ENCODE data around the gene SOHLH1.

DNA sequence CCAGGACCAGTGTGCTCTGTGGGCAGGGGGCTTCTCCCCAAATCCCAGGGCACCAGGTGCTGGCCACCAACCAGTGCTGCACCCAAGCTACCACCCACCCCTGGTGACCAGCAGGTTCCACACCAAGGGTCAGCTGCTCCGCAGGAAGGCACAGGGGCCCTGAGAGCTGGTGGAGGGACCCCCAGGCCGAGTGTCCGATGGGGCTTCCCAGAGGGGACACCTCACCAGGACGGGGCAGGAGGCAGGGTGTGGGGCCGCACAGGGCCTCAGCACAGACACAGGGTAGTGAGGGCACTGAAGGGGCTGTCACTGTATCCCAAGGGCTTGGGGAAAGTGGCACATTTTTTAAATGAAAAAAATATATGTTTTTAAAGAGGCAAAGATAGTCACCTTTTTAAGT is 18.1 kb downstream of the SOHLH1 start:
- TF ChIP-seq, protein P1, sequence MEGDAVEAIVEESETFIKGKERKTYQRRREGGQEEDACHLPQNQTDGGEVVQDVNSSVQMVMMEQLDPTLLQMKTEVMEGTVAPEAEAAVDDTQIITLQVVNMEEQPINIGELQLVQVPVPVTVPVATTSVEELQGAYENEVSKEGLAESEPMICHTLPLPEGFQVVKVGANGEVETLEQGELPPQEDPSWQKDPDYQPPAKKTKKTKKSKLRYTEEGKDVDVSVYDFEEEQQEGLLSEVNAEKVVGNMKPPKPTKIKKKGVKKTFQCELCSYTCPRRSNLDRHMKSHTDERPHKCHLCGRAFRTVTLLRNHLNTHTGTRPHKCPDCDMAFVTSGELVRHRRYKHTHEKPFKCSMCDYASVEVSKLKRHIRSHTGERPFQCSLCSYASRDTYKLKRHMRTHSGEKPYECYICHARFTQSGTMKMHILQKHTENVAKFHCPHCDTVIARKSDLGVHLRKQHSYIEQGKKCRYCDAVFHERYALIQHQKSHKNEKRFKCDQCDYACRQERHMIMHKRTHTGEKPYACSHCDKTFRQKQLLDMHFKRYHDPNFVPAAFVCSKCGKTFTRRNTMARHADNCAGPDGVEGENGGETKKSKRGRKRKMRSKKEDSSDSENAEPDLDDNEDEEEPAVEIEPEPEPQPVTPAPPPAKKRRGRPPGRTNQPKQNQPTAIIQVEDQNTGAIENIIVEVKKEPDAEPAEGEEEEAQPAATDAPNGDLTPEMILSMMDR (IDR thresholded peaks at IDR 0.05; ENCODE audit: low read length) = no peak
- TF ChIP-seq EZH2phosphoT487 (IDR thresholded peaks at IDR 0.05; ENCODE audit: low read length) (no peak), EZH2 (optimal IDR thresholded peaks at IDR 0.05; ENCODE audit: low read depth, low read length) (no peak)
